Activated T-helper 1 cell treated with anti-CD3 and anti-CD28 coated beads, Interleukin-12 subunit alpha, Interleukin-12 subunit beta, Interleukin-2, Interleukin-4 antibody, amounts not matched to agents 30 ng/mL and 10 ng/mL and 1 ng/mL, durations not matched to agents 14 hours and 24 hours and 36 hours (primary cell): Measurements from ENCODE around the gene ERC2. TPM values are rescaled to one million over a fixed set of nuclear protein-coding genes. Genes with fewer than 3 reads are reported as not detected.

Experiments used
- DNase-seq: peaks from one replicate; pipeline ENCODE4 v3.0.0; 2021; ENCODE audit warnings: low spot score
- H3K27ac Mint-ChIP-seq: one replicate; pipeline ENCODE4 v1.8.0; 2021; ENCODE audit warnings: mild to moderate bottlenecking, mixed read lengths
- H3K27me3 Mint-ChIP-seq: one replicate; pipeline ENCODE4 v1.8.0; 2022; ENCODE audit warnings: mild to moderate bottlenecking, moderate library complexity, mixed read lengths; ENCODE audit not compliant: insufficient read depth
- H3K36me3 Mint-ChIP-seq: one replicate; pipeline ENCODE4 v1.8.0; 2021; ENCODE audit warnings: low read depth, mixed read lengths
- H3K4me1 Mint-ChIP-seq: one replicate; pipeline ENCODE4 v1.8.0; 2021; ENCODE audit warnings: low read depth, mixed read lengths
- H3K4me3 Mint-ChIP-seq: one replicate; pipeline ENCODE4 v1.8.0; 2021; ENCODE audit warnings: mild to moderate bottlenecking, moderate library complexity, mixed read lengths
- H3K9me3 Mint-ChIP-seq: one replicate; pipeline ENCODE4 v1.8.0; 2021; ENCODE audit warnings: mixed read lengths
- intact Hi-C: fragments of 100-400 bp; cut with micrococcal nuclease; formaldehyde crosslinking; loops from one replicate; pipeline ENCODE4 v1.15.1; 2024
- total RNA-seq: library from RNA; stranded (reverse); gene quantifications from 2 replicates; pipeline ENCODE4 v1.2.3, GENCODE V29; 2022

Gene ERC2
- total RNA-seq, 1 donor from 2014 or later: not detected

DNA sequence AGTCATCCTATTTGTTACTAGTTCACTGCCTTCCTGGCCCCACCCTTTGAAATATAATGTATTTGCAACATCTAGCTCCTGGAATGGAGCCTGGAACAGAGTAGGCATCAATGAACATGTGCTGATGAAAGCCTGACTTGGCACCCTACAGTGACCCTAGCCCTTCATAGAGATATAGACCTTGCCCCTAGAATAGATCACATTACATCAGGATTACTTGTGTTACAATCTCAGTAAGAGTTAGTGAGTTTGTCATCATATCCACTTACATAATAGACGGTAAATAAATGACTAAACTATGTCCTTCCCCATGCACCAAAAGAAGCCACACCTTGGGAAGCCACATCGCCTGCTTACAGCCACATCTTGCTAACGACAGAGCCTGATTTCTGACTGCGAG lies 870.6 kb downstream of the ERC2 start:
- no peaks in the 10 kb centered on the region for H3K9me3 Mint-ChIP-seq
- no peaks in the 10 kb centered on the region for H3K36me3 Mint-ChIP-seq
- H3K4me3 Mint-ChIP-seq: no peak overlapping the region
- H3K27me3 Mint-ChIP-seq: no peaks in the 10 kb centered on the region
- H3K27ac Mint-ChIP-seq: no peak overlapping the region
- intact Hi-C loops: no loop called here
- no peak for DNase-seq
- H3K4me1 Mint-ChIP-seq: no peaks in the 10 kb centered on the region

DNA sequence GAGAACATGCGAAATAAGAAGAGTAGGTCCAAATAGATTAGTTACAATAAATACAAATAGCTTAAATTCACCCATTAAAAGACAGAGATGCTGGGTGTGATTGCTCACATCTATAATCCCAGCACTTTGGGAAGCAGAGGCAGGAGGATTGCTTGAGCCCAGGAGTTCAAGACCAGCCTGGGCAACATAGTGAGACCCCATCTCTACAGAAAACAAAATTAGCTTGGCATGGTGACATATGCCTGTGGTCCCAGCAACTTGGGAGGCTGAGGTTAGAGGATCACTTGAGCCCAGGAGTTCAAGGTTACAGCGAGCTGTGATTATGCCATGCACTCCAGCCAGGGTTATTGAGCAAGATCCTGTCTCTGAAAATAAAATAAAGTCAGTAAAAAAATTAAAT lies 872.1 kb downstream of the ERC2 start:
- H3K4me3 Mint-ChIP-seq: no peak overlapping the region
- no peaks in the 10 kb centered on the region for H3K27me3 Mint-ChIP-seq
- DNase-seq: no peak
- H3K9me3 Mint-ChIP-seq: no peaks in the 10 kb centered on the region
- no peak overlapping the region for H3K27ac Mint-ChIP-seq
- H3K4me1 Mint-ChIP-seq: no peaks in the 10 kb centered on the region
- intact Hi-C loops: no loop called here
- H3K36me3 Mint-ChIP-seq: no peaks in the 10 kb centered on the region

DNA sequence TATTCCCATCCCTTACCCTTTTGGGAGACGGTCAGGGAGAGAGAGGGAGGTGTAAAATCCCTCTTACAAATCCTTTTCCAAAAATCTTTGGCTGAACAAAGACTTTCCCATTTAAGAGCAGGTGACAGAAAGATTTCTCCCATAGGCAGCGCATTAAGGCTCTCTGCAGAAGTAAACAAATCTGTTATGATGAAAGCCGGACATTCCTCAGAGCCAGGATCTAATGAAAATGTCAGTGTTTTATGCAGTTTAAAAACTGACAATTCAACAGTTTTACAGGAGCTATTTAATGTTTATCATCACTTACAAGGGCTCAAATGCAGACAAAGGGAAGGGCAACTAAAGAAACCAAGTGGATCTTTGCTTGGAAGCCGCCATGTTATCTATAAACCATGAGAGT lies 872.8 kb downstream of the ERC2 start:
- DNase-seq: no peak
- Mint-ChIP-seq H3K9me3 (no peaks in the 10 kb centered on the region), H3K27ac (no peak overlapping the region), H3K4me3 (no peak overlapping the region), H3K27me3 (no peaks in the 10 kb centered on the region), H3K4me1 (no peaks in the 10 kb centered on the region), H3K36me3 (no peaks in the 10 kb centered on the region)
- intact Hi-C loops: no loop called here

DNA sequence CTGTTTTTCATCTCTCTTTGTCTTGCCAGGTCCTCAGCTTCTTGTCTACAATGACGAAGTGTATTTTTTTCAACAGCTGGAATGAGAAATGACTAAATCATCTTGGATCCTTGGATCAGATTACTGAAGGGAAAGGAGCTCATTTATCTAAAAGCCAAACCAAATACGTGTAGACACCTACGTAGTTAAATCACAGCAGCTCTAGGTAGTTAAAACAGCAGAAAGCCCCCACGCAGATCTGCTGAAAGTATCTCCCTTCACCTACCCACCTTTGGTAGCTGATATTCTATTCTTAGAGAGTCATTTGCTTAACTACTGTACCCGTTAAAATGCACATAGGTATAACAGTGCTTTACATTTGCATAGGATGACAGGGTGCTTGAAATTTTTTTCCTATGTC lies 875.7 kb downstream of the ERC2 start:
- intact Hi-C loops: no loop called here
- H3K4me3 Mint-ChIP-seq: no peak overlapping the region
- no peak overlapping the region for H3K27ac Mint-ChIP-seq
- DNase-seq: no peak
- no peaks in the 10 kb centered on the region for H3K27me3 Mint-ChIP-seq
- no peaks in the 10 kb centered on the region for H3K36me3 Mint-ChIP-seq
- no peaks in the 10 kb centered on the region for H3K4me1 Mint-ChIP-seq
- H3K9me3 Mint-ChIP-seq: no peaks in the 10 kb centered on the region

DNA sequence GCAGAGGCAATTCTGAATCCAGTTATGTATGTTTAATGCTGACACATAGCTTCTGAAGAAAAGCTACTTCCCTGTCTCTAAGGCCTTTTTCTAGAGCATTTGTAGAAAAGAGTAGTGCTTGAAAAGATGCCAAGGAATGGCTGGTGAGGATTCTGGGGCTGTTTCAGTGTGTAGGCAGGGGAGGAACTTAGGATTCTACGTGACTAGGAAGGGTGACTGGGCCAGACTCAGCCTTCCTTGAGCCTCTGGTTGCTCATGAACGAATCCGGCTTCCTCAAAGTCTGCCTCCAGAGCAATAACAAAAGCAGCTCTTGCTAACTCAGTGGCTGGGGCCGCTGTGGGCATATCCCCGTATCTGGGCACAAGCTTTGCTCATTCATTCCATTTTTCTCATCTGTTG lies 876.4 kb downstream of the ERC2 start:
- Mint-ChIP-seq H3K4me3 (no peak overlapping the region), H3K4me1 (no peaks in the 10 kb centered on the region), H3K27me3 (no peaks in the 10 kb centered on the region), H3K27ac (no peak overlapping the region), H3K9me3 (no peaks in the 10 kb centered on the region), H3K36me3 (no peaks in the 10 kb centered on the region)
- DNase-seq: no peak
- intact Hi-C loops: no loop called here

DNA sequence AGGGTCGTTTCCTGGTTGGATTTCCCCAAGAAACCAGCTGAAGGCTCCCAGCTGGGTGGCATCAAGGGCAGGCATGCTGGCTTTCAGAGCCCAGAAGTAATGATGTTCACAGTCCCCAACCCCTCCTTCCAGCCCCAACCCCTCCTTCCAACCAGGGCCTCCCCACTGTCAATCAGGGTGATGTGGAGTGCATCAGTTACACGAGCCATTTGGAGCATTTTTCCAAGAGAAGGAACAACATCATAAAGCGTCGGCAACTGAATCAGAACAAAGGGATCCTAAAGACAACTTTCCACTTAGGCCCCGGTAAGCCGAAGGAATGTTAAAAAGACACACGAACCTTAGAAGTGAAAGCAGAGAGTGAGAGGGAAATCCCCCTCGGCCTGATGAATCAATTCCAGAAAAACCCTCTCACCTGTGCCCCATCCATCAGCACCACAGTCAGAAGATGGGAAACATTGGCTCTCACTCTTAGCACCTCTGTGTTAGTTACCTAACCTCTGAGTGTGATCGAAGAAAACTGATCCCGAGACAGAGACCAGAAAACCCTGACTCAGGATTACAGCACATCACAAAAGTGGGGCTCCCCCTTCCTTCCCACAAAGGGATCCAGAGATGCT lies 880.0 kb downstream of the ERC2 start:
- Mint-ChIP-seq H3K27me3 (no peaks in the 10 kb centered on the region), H3K27ac (no peak overlapping the region), H3K4me3 (no peak overlapping the region), H3K36me3 (no peaks in the 10 kb centered on the region), H3K9me3 (no peaks in the 10 kb centered on the region), H3K4me1 (no peaks in the 10 kb centered on the region)
- DNase-seq: no peak
- intact Hi-C loops: no loop called here

DNA sequence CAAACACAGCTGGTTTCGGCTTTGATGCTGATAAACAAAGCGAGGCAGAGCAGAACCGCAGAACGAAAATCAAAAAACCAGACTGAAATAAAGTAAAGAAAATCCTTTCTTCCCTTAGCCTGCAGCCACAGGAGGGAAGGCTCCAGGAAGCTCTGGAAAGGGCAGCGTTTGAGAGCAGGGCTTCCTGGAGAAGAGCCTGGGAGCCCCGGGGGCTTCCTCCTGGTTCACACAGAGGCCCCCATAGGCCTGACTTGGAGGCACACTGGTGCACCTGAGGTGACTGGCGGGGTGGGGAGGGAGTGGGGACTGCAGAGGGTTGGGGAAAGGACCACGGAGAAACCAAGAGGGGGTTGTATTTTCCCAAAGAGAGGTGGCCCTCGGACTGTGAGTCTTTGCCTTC lies 882.4 kb downstream of the ERC2 start:
- intact Hi-C loops: no loop called here
- Mint-ChIP-seq H3K4me1 (no peaks in the 10 kb centered on the region), H3K27me3 (no peaks in the 10 kb centered on the region)

DNA sequence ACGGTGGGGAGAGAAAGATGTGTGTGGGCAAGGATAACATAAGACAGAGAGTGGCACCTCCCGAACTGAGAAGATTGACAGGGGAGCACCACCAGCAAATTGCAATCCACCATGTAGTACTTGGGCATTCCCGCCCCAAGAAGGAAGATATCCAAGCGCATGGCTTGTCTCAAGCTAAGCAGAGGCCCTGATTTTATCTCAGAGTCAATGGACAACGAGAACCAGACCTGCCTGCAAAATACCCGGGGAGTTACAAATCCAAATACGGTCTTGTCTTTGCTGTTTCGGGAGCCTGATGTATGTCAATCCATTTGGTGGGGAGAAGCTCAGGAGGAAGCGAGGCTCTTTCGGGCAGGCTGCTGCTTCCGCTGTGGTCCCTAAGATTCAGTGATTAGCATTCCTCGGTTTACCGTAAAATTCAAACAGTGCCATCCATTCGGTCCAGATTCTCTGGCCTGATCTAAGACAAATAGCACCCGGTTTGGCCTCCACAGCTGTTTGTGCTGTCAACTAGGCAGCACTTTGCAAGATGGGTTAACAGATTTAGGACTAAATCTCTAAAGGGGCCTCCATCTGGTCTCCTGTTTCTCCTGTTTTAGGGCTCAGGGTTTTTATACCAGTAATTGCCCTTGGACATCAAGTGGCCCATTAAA lies 883.4 kb downstream of the ERC2 start:
- DNase-seq: no peak
- no peak overlapping the region for H3K27ac Mint-ChIP-seq
- H3K36me3 Mint-ChIP-seq: no peaks in the 10 kb centered on the region
- H3K9me3 Mint-ChIP-seq: no peaks in the 10 kb centered on the region
- H3K4me1 Mint-ChIP-seq: no peaks in the 10 kb centered on the region
- no peaks in the 10 kb centered on the region for H3K27me3 Mint-ChIP-seq
- intact Hi-C loops: no loop called here
- no peak overlapping the region for H3K4me3 Mint-ChIP-seq

More for the DNA sequence above, 882.4 kb downstream of the ERC2 start:
- no peaks in the 10 kb centered on the region for H3K36me3 Mint-ChIP-seq
- no peak overlapping the region for H3K27ac Mint-ChIP-seq
- no peak for DNase-seq
- no peaks in the 10 kb centered on the region for H3K9me3 Mint-ChIP-seq
- no peak overlapping the region for H3K4me3 Mint-ChIP-seq

DNA sequence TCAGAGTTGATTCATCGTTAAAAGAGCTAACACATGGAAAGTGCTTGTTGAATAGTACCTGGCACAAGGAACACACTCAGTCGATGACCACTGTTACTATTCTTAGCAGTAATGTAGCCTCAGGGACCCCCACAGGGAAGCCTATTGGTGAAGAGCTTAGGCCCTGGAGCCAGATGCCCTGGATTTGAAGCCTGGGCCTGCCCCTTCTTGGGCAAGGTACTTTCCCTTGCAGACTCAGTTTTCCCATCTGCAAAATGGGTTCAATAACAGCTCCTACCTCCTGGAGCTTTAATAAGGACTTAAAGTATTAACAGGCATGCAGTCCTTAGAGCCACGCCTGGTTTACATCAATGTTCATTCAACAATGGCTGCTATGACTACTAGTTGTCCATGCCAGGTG lies 884.2 kb downstream of the ERC2 start:
- no peak overlapping the region for H3K4me3 Mint-ChIP-seq

DNA sequence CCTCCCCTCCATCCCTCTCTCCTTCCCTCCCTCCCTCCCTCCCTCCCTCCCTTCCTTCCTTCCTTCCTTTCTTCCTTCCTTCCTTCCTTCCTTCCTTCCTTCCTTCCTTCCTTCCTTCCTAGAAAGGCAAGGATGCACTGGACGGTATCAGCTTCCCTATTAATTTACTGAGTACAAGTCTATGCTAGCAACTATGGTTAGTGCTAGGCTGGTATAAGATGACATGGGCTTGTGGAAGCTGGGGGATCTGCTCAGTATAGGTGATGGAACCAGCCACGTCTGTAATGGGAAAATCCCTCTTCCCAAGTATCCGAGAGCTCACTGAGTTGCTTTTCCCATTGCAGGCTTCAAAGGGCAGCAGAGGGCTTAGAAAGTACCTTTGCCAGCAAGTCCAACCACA lies 884.8 kb downstream of the ERC2 start:
- H3K27me3 Mint-ChIP-seq: peaks cover 2% of the 10 kb centered on the region
- no peak overlapping the region for H3K27ac Mint-ChIP-seq
- H3K4me3 Mint-ChIP-seq: no peak overlapping the region
- H3K9me3 Mint-ChIP-seq: no peaks in the 10 kb centered on the region
- no peaks in the 10 kb centered on the region for H3K36me3 Mint-ChIP-seq
- H3K4me1 Mint-ChIP-seq: no peaks in the 10 kb centered on the region
- intact Hi-C loops: no loop called here
- no peak for DNase-seq

More for the DNA sequence above, 884.2 kb downstream of the ERC2 start:
- Mint-ChIP-seq H3K4me1 (no peaks in the 10 kb centered on the region), H3K27ac (no peak overlapping the region), H3K27me3 (no peaks in the 10 kb centered on the region), H3K9me3 (no peaks in the 10 kb centered on the region), H3K36me3 (no peaks in the 10 kb centered on the region)
- no peak for DNase-seq
- intact Hi-C loops: no loop called here

DNA sequence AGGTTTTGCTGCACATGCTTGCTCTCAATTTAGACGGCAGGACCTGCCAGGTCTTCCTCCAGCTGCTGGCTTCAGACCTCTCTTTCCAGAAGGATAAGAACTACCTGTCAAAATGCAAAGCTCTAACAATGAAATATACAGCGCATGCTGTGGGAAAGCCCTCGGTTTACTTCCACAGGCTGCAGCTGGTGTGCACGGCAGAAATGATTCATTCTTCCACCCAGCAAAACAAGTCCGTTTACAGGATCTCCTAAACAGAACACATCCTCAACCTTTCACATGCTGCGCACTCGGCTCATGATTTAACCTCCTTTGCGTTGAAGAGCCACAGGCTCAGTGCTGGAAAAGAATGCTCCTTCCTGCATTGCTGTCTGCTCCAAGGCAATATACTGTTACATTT lies 888.8 kb downstream of the ERC2 start:
- H3K4me1 Mint-ChIP-seq: no peaks in the 10 kb centered on the region
- intact Hi-C loops: no loop called here

DNA sequence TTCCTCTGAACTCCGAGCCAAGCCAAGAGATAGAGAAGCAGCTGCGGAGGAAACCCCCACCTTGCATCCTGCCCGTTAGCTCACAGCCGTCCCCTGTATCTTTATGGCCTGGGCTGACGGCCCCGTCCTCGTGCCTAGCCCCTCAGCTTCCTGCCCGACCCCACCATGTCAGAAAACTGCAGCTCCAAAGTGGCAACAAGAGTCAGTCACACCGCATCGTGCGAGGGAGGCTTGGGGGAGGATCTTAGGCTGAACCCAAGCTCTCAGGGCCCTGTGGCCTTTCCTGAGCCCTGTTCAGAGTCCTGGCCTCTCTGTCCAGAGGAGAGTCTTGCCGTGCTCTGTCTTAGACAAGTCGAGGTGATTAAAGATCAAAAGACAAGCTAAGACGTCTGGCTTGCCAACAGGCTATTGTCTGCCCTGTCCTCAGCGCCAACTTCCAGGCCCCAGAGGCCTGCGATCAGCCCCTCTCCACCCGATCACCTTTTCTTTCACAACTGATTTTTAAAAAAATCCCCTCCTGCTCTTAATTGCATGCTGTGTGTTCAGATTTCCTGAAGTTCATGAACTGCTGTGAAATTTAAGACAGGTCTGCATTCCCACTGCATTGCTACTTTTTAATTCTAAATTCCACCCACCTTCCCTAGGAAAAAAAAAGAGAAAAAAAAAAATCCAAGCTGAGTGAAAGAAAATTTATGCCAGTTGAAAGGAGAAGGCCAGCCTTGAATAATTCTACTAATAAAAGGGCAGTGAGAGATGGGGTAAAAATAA lies 891.5 kb downstream of the ERC2 start:
- intact Hi-C loops: no loop called here
- no peak for DNase-seq
- H3K4me1 Mint-ChIP-seq: no peaks in the 10 kb centered on the region
- H3K9me3 Mint-ChIP-seq: no peaks in the 10 kb centered on the region
- no peaks in the 10 kb centered on the region for H3K36me3 Mint-ChIP-seq
- no peak overlapping the region for H3K27ac Mint-ChIP-seq
- H3K4me3 Mint-ChIP-seq: no peak overlapping the region
- peaks cover 2% of the 10 kb centered on the region for H3K27me3 Mint-ChIP-seq

More for the DNA sequence above, 888.8 kb downstream of the ERC2 start:
- H3K4me3 Mint-ChIP-seq: no peak overlapping the region
- H3K27ac Mint-ChIP-seq: no peak overlapping the region
- H3K9me3 Mint-ChIP-seq: no peaks in the 10 kb centered on the region
- H3K36me3 Mint-ChIP-seq: no peaks in the 10 kb centered on the region
- DNase-seq: no peak
- peaks cover 2% of the 10 kb centered on the region for H3K27me3 Mint-ChIP-seq

DNA sequence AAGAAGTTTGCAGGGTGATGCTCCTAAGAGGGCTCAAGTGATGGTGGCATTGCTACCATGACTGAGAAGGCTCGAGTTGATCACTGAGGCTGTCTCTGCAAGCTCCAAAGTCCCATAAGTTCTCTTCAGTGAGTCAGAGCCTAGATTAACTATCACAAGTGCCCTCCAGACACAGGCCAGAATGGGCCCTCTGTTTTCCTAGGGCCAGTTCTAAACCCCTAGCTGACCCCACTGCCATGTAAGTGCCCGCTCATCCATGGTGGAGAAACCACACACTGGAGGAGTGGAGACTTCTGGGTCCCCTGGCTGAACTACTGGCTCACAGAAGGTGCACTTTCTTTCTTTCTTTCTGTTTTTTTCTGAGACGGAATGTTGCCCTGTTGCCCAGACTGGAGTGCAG lies 893.6 kb downstream of the ERC2 start:
- DNase-seq: no peak
- Mint-ChIP-seq H3K9me3 (no peaks in the 10 kb centered on the region), H3K36me3 (no peaks in the 10 kb centered on the region), H3K27me3 (peaks cover 2% of the 10 kb centered on the region), H3K4me3 (no peak overlapping the region), H3K4me1 (no peaks in the 10 kb centered on the region), H3K27ac (no peak overlapping the region)
- intact Hi-C loops: no loop called here
